Measurements from ENCODE around the gene CYB5R3.
"Not testable (repeated sequence)": the region's sequence is repeated elsewhere in the genome, so short reads cannot be mapped to it uniquely, and the experiment has no call there.

CYB5R3 gene

GRCh38 chr22:42678894-42679293 lies 29.7 kb upstream of the CYB5R3 start:
- no peak for FAIRE-seq
- DNase-seq (ENCODE audit: low spot score), result no peak

GRCh38 chr22:42677936-42678335 lies 28.7 kb upstream of the CYB5R3 start:
- not testable (repeated sequence) for FAIRE-seq; DNase-seq (ENCODE audit: low spot score)

GRCh38 chr22:42676059-42676607 lies 26.9 kb upstream of the CYB5R3 start:
- DNase-seq (ENCODE audit: low spot score) (no peak), FAIRE-seq (no peak)

GRCh38 chr22:42673898-42674401 lies 24.8 kb upstream of the CYB5R3 start:
- FAIRE-seq (no peak), DNase-seq (ENCODE audit: low spot score) (no peak)

- not testable (repeated sequence) for DNase-seq (ENCODE audit: low spot score); FAIRE-seq
Measured at GRCh38 chr22:42673071-42673470, 23.9 kb upstream of the CYB5R3 start.

- DNase-seq (ENCODE audit: low spot score) (no peak), FAIRE-seq (no peak)
Measured at GRCh38 chr22:42670921-42671709, 21.9 kb upstream of the CYB5R3 start.

- no peak for FAIRE-seq
- no peak for DNase-seq (ENCODE audit: low spot score)
Measured at GRCh38 chr22:42670046-42670445, 20.9 kb upstream of the CYB5R3 start.

GRCh38 chr22:42666393-42666792 lies 17.2 kb upstream of the CYB5R3 start:
- DNase-seq (ENCODE audit: low spot score); FAIRE-seq: not testable (repeated sequence)

- FAIRE-seq (no peak), DNase-seq (ENCODE audit: low spot score) (no peak)
Measured at GRCh38 chr22:42664976-42665831, 16.0 kb upstream of the CYB5R3 start.

- DNase-seq (ENCODE audit: low spot score) (peak; percentile 31), FAIRE-seq (no peak)
Measured at GRCh38 chr22:42661985-42662831, 13.0 kb upstream of the CYB5R3 start.

GRCh38 chr22:42656578-42656977 lies 7.4 kb upstream of the CYB5R3 start:
- no peak for DNase-seq (ENCODE audit: low spot score)
- no peak for FAIRE-seq

GRCh38 chr22:42655693-42656092 lies 6.5 kb upstream of the CYB5R3 start:
- no peak for DNase-seq (ENCODE audit: low spot score)

GRCh38 chr22:42654436-42655073 lies 5.4 kb upstream of the CYB5R3 start:
- DNase-seq (ENCODE audit: low spot score) (no peak), FAIRE-seq (no peak)

More at GRCh38 chr22:42655693-42656092, 6.5 kb upstream of the CYB5R3 start:
- FAIRE-seq, result no peak

GRCh38 chr22:42653999-42654398 lies 4.8 kb upstream of the CYB5R3 start:
- no peak for DNase-seq (ENCODE audit: low spot score)
- FAIRE-seq, result no peak

GRCh38 chr22:42651134-42651533 lies 1.9 kb upstream of the CYB5R3 start:
- DNase-seq (ENCODE audit: low spot score) (peak; percentile 66), FAIRE-seq (peak; percentile 48)

GRCh38 chr22:42648368-42649245 lies 585 bp downstream of the CYB5R3 start:
- FAIRE-seq (no peak), DNase-seq (ENCODE audit: low spot score) (peak; percentile 47)

GRCh38 chr22:42648017-42648367 lies 1.2 kb downstream of the CYB5R3 start:
- FAIRE-seq (no peak), DNase-seq (ENCODE audit: low spot score) (no peak)

- DNase-seq (ENCODE audit: low spot score) (no peak), FAIRE-seq (no peak)
Measured at GRCh38 chr22:42646569-42647525, 2.3 kb downstream of the CYB5R3 start.

Data from RCC 7860 (cell line).